ENCODE results near the gene WASHC2A. TPM values are rescaled to one million over a fixed set of nuclear protein-coding genes. Genes with fewer than 3 reads are reported as not detected.
"Not testable (repeated sequence)": the region's sequence is repeated elsewhere in the genome, so short reads cannot be mapped to it uniquely, and the experiment has no call there.

The WASHC2A gene
- total RNA-seq (2021; ENCODE audit: unreplicated experiment) (67.0 TPM), Bru-seq, nascent RNA (percentile 79 among the genes with signal in this experiment), BruChase-seq, experiment 1, labeled RNA remaining after a 2-hour chase (percentile 82 among the genes with signal in this experiment), BruChase-seq, experiment 2, labeled RNA remaining after a 6-hour chase (percentile 87 among the genes with signal in this experiment)
- polyA plus RNA-seq (2012; ENCODE audit: insufficient read length): 35.5 TPM
- long read RNA-seq, full-length matches to known transcripts: 92 of 244 reads
- long read RNA-seq, partial matches to known transcripts: 72 of 244 reads
- long read RNA-seq, other reads (novel, unspliced or antisense): 80 of 244 reads

GRCh38 chr10:50067546-50068351, at the start of gene WASHC2A:
Gene WASHC2A, plus strand, starts transcription at chr10:50067954. Its CDS starts 52 bp downstream, at chr10:50068006.
- Histone ChIP-seq H3K4me3 (ENCODE audit: low read depth in 2 of 2, low read length in 2 of 2) (peak within 1 kb of the TSS; percentile 54 to 56), H3K27ac (ENCODE audit: low read length) (peak within 1 kb of the TSS; percentile 59)
- H3K27me3 ChIP-seq (ENCODE audit: control insufficient read depth, insufficient read depth, low read length); intact Hi-C loops (cut with micrococcal nuclease; ENCODE audit: unreplicated experiment); CTCF ChIA-PET; H3K36me3 ChIP-seq (ENCODE audit: control insufficient read depth, insufficient read depth, low read length); BruUV-seq (replicated peaks); POLR2A ChIA-PET; DNase-seq (ENCODE audit: low read depth, low spot score); H3K4me1 ChIP-seq (ENCODE audit: control insufficient read depth, insufficient read depth, low read length); H3K9me3 ChIP-seq (ENCODE audit: control insufficient read depth, insufficient read depth, low read depth, low read length); in situ Hi-C loops (cut with HindIII; ENCODE audit: low pct_unique_long_range_greater_than_20kb, low sequenced_read_pairs): not testable (repeated sequence)
- peak; percentile 94 for ATAC-seq
- TF ChIP-seq SIN3A (IDR thresholded peaks at IDR 0.05; ENCODE audit: borderline replicate concordance, insufficient read depth, low read depth, low read length) (0 out of 2 replicates have a peak, but pooled peaks have one; percentile 65), POLR2AphosphoS5 (IDR thresholded peaks at IDR 0.05; ENCODE audit: low read depth, low read length) (peak; percentile 56; the same call in 1 of the 2 replicates)

GRCh38 chr10:50019279-50019678, 48.5 kb upstream of the WASHC2A start:
- H3K9me3 ChIP-seq (ENCODE audit: control insufficient read depth, insufficient read depth, low read depth, low read length); POLR2A ChIA-PET; H3K36me3 ChIP-seq (ENCODE audit: control insufficient read depth, insufficient read depth, low read length); H3K4me1 ChIP-seq (ENCODE audit: control insufficient read depth, insufficient read depth, low read length); intact Hi-C loops (cut with micrococcal nuclease; ENCODE audit: unreplicated experiment); DNase-seq (ENCODE audit: low read depth, low spot score); CTCF ChIA-PET; in situ Hi-C loops (cut with HindIII; ENCODE audit: low pct_unique_long_range_greater_than_20kb, low sequenced_read_pairs); H3K27ac ChIP-seq (ENCODE audit: low read length); H3K4me3 ChIP-seq (ENCODE audit: low read depth in 2 of 2, low read length in 2 of 2); ATAC-seq; BruUV-seq (replicated peaks); H3K27me3 ChIP-seq (ENCODE audit: control insufficient read depth, insufficient read depth, low read length): not testable (repeated sequence)

DNA sequence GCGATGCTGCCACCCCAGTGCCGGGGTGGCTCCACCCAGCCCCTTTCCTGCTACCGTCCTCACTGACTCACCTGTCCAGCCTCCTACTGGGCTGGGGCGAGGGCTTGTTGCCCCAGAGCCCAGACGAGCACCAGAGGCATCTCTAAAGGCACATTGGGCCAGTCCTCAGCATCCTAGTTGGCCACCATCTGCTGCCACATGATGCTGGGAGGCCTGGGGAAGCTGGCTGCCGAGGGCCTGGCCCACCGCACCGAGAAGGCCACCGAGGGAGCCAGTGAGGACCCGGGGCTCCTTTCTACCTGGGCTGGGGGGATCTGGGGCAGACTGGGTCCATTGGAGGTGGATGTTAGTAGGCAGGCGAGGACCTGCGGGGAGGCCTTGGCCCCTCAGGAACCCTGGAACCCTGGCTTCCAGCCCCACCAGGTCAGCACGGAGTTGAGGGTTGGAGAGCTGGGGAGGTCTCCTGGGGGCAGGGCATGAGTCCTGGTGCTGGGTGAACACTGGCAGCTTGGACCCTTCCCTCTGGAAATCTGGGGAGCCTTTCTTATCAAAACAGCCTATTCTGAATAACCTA, 47.2 kb upstream of the WASHC2A start:
- H3K4me1 ChIP-seq (ENCODE audit: control insufficient read depth, insufficient read depth, low read length); H3K27me3 ChIP-seq (ENCODE audit: control insufficient read depth, insufficient read depth, low read length); H3K4me3 ChIP-seq (ENCODE audit: low read depth in 2 of 2, low read length in 2 of 2); CTCF ChIA-PET; H3K36me3 ChIP-seq (ENCODE audit: control insufficient read depth, insufficient read depth, low read length); POLR2A ChIA-PET; H3K27ac ChIP-seq (ENCODE audit: low read length); in situ Hi-C loops (cut with HindIII; ENCODE audit: low pct_unique_long_range_greater_than_20kb, low sequenced_read_pairs); DNase-seq (ENCODE audit: low read depth, low spot score); intact Hi-C loops (cut with micrococcal nuclease; ENCODE audit: unreplicated experiment); H3K9me3 ChIP-seq (ENCODE audit: control insufficient read depth, insufficient read depth, low read depth, low read length); BruUV-seq (replicated peaks); ATAC-seq: not testable (repeated sequence)

DNA sequence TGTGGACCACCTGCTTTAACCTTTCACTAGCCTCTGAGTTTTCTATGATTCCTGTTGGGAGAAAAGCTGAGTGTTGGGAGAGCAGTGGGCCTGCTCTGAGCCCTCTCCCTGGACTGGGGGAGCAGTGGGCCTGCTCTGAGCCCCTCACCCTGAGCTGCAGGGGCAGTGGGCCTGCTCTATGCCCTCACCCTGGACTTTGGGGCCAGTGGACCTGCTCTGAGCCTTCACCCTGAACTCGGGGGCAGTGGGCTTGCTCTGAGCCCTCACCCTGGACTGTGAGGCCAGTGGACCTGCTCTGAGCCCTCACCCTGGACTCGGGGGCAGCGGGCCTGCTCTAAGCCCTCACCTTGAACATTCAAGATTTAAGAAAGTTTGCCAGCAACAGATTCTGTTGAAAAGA, 46.1 kb upstream of the WASHC2A start:
- TF ChIP-seq POLR2AphosphoS5 (IDR thresholded peaks at IDR 0.05; ENCODE audit: low read depth, low read length): no peak
- no TSS peak for BruUV-seq (replicated peaks)
- no peaks in the 10 kb centered on the region for H3K4me1 ChIP-seq (ENCODE audit: control insufficient read depth, insufficient read depth, low read length)
- no peak overlapping the region for H3K4me3 ChIP-seq (ENCODE audit: low read depth in 2 of 2, low read length in 2 of 2)
- no peaks in the 10 kb centered on the region for H3K9me3 ChIP-seq (ENCODE audit: control insufficient read depth, insufficient read depth, low read depth, low read length)
- ATAC-seq (no peak), DNase-seq (ENCODE audit: low read depth, low spot score) (no peak)
- intact Hi-C loops (cut with micrococcal nuclease; ENCODE audit: unreplicated experiment) (no loop called here), in situ Hi-C loops (cut with HindIII; ENCODE audit: low pct_unique_long_range_greater_than_20kb, low sequenced_read_pairs) (no loop called here)
- CTCF ChIA-PET: no interaction called here
- POLR2A ChIA-PET: no interaction called here
- peaks cover 4% of the 10 kb centered on the region; the same call in 1 of the 2 replicates for H3K27me3 ChIP-seq (ENCODE audit: control insufficient read depth, insufficient read depth, low read length)
- no peaks in the 10 kb centered on the region for H3K36me3 ChIP-seq (ENCODE audit: control insufficient read depth, insufficient read depth, low read length)
- no peak overlapping the region for H3K27ac ChIP-seq (ENCODE audit: low read length)

- CTCF ChIA-PET; DNase-seq (ENCODE audit: low read depth, low spot score); intact Hi-C loops (cut with micrococcal nuclease; ENCODE audit: unreplicated experiment); H3K27me3 ChIP-seq (ENCODE audit: control insufficient read depth, insufficient read depth, low read length); H3K9me3 ChIP-seq (ENCODE audit: control insufficient read depth, insufficient read depth, low read depth, low read length); BruUV-seq (replicated peaks); POLR2A ChIA-PET; H3K36me3 ChIP-seq (ENCODE audit: control insufficient read depth, insufficient read depth, low read length); H3K4me3 ChIP-seq (ENCODE audit: low read depth in 2 of 2, low read length in 2 of 2); H3K4me1 ChIP-seq (ENCODE audit: control insufficient read depth, insufficient read depth, low read length); in situ Hi-C loops (cut with HindIII; ENCODE audit: low pct_unique_long_range_greater_than_20kb, low sequenced_read_pairs); H3K27ac ChIP-seq (ENCODE audit: low read length): not testable (repeated sequence)
- 0 out of 2 replicates have a peak, but pooled peaks have one; percentile 20 for ATAC-seq
Observed at GRCh38 chr10:50024716-50025383, 42.9 kb upstream of the WASHC2A start.
